Gastrocnemius medialis (tissue), 4 donors: ENCODE measurements around the gene LPAR1. TPM values are rescaled to one million over a fixed set of nuclear protein-coding genes. Genes with fewer than 3 reads are reported as not detected.

Experiments used
- ATAC-seq, 2 donors: fragments of 150-250 bp; one replicate each; pipeline ENCODE4 v1.9.1; 2016
- DNase-seq, 2 donors: peaks; one replicate each; pipeline ENCODE4 v3.0.0-alpha.2; 2019
- H3K27ac ChIP-seq, 4 donors: fragments of 200-600 bp; sonication (generic); 1 replicate in 1 of 4; 2 replicates in 3 of 4; pipeline ENCODE4 v1.5.1; 2016 to 2018; ENCODE audit warnings: mild to moderate bottlenecking in 2 of 4, moderate library complexity in 1 of 4
- H3K27me3 ChIP-seq, 3 donors: fragments of 200-600 bp; sonication (generic) in 2 of 3; 1 replicate in 1 of 3; 2 replicates in 2 of 3; pipeline versions ENCODE4 v1.5.1 to v1.6.0; 2016 to 2019; ENCODE audit warnings: mild to moderate bottlenecking in 1 of 3, moderate library complexity in 1 of 3
- H3K36me3 ChIP-seq, 2 donors: fragments of 200-600 bp; sonication (generic) in 1 of 2; one replicate each; pipeline ENCODE4 v1.5.1; 2017 to 2018
- H3K4me1 ChIP-seq, 2 donors: fragments of 200-600 bp; sonication (generic) in 1 of 2; one replicate each; pipeline ENCODE4 v1.5.1; 2016 to 2017; ENCODE audit warnings: mild to moderate bottlenecking in 2 of 2
- H3K4me3 ChIP-seq, 4 donors: fragments of 200-600 bp; sonication (generic) in 3 of 4; 1 replicate in 1 of 4; 2 replicates in 3 of 4; pipeline ENCODE4 v1.5.1; 2016 to 2019; ENCODE audit warnings: mild to moderate bottlenecking in 2 of 4
- H3K9me3 ChIP-seq, 3 donors: fragments of 200-600 bp; sonication (generic) in 2 of 3; 1 replicate in 1 of 3; 2 replicates in 2 of 3; pipeline ENCODE4 v1.5.1; 2016 to 2019
- CTCF ChIP-seq, 5 experiments: fragments of 450-650 bp in 3 of 5; fragments of 200-600 bp in 2 of 5; sonication (generic) in 2 of 5; IDR thresholded peaks in 4 of 5; conservative IDR thresholded peaks in 1 of 5; 1 replicate in 4 of 5; 2 replicates in 1 of 5; pipeline ENCODE4 v1.5.1; 2016 to 2019; ENCODE audit warnings: antibody characterized with exemption in 5 of 5, mild to moderate bottlenecking in 3 of 5, moderate library complexity in 3 of 5
- POLR2A ChIP-seq, 2 donors: fragments of 450-650 bp; IDR thresholded peaks; one replicate each; pipeline ENCODE4 v1.6.1; 2017; ENCODE audit warnings: antibody characterized with exemption in 2 of 2, mild to moderate bottlenecking in 2 of 2, moderate library complexity in 2 of 2
- in situ Hi-C, 4 donors: fragments of 200-750 bp; cut with MboI; loops; one replicate each; pipeline versions ENCODE4 v1.15.0 to v1.8.0; 2017; ENCODE audit warnings: low sequenced_read_pairs in 4 of 4
- intact Hi-C: fragments of 100-400 bp; cut with DNase I; formaldehyde crosslinking; loops from one replicate; pipeline ENCODE4 v1.15.1; 2023; ENCODE audit warnings: low total_unique reads
- total RNA-seq, 4 donors: library from RNA; depleted of rRNA; stranded (reverse); fragments of >200 nt; gene quantifications; one replicate each; pipeline versions ENCODE4 v1.1.0 to v1.2.3, GENCODE V29; 2016

Gene LPAR1
- total RNA-seq, 4 donors from 2014 or later, result 5.5 to 20.2 (median 13.2) TPM

GRCh38 chr9:110978516-110978915 lies 59.8 kb downstream of the LPAR1 start:
- no peak overlapping the region for H3K4me3 ChIP-seq
- no peak for TF ChIP-seq POLR2A (IDR thresholded peaks at IDR 0.05)
- TF ChIP-seq CTCF (IDR thresholded peaks at IDR 0.05 in 4 of 5, conservative IDR thresholded peaks at IDR 0.05 in 1 of 5), result no peak
- H3K9me3 ChIP-seq, result no peaks in the 10 kb centered on the region
- H3K27ac ChIP-seq, result no peak overlapping the region
- no peaks in the 10 kb centered on the region for H3K27me3 ChIP-seq
- ATAC-seq, result no peak
- intact Hi-C loops, result no loop called here
- no peaks in the 10 kb centered on the region for H3K36me3 ChIP-seq
- no peaks in the 10 kb centered on the region for H3K4me1 ChIP-seq
- in situ Hi-C loops, result no loop called here
- no peak for DNase-seq

GRCh38 chr9:110977259-110977709 lies 61.0 kb downstream of the LPAR1 start:
- Histone ChIP-seq H3K36me3 (no peaks in the 10 kb centered on the region), H3K9me3 (no peaks in the 10 kb centered on the region), H3K27me3 (no peaks in the 10 kb centered on the region), H3K27ac (no peak overlapping the region), H3K4me3 (no peak overlapping the region), H3K4me1 (no peaks in the 10 kb centered on the region)
- TF ChIP-seq POLR2A (IDR thresholded peaks at IDR 0.05) (no peak), CTCF (IDR thresholded peaks at IDR 0.05 in 4 of 5, conservative IDR thresholded peaks at IDR 0.05 in 1 of 5) (no peak)
- DNase-seq (peak in 1 of 2 donors; percentile 25), ATAC-seq (peak in 1 of 2 donors; percentile 65)
- intact Hi-C loops, result no loop called here
- in situ Hi-C loops, result no loop called here

- TF ChIP-seq POLR2A (IDR thresholded peaks at IDR 0.05) (no peak), CTCF (IDR thresholded peaks at IDR 0.05 in 4 of 5, conservative IDR thresholded peaks at IDR 0.05 in 1 of 5) (no peak)
- Histone ChIP-seq H3K27ac (no peak overlapping the region), H3K36me3 (no peaks in the 10 kb centered on the region), H3K27me3 (no peaks in the 10 kb centered on the region), H3K4me3 (no peak overlapping the region), H3K4me1 (no peaks in the 10 kb centered on the region), H3K9me3 (no peaks in the 10 kb centered on the region)
- in situ Hi-C loops (no loop called here), intact Hi-C loops (no loop called here)
- ATAC-seq (no peak), DNase-seq (no peak)
Observed at GRCh38 chr9:110975969-110976368, 62.3 kb downstream of the LPAR1 start.

GRCh38 chr9:110975278-110975677 lies 63.0 kb downstream of the LPAR1 start:
- no peaks in the 10 kb centered on the region for H3K27me3 ChIP-seq
- in situ Hi-C loops, result no loop called here
- no peaks in the 10 kb centered on the region for H3K9me3 ChIP-seq
- no peaks in the 10 kb centered on the region for H3K36me3 ChIP-seq
- H3K27ac ChIP-seq, result no peak overlapping the region
- ATAC-seq (no peak), DNase-seq (no peak)
- TF ChIP-seq POLR2A (IDR thresholded peaks at IDR 0.05) (no peak), CTCF (IDR thresholded peaks at IDR 0.05 in 4 of 5, conservative IDR thresholded peaks at IDR 0.05 in 1 of 5) (no peak)
- no peaks in the 10 kb centered on the region for H3K4me1 ChIP-seq
- intact Hi-C loops, result no loop called here
- H3K4me3 ChIP-seq, result no peak overlapping the region

- no peak overlapping the region for H3K4me3 ChIP-seq
- no peak overlapping the region for H3K27ac ChIP-seq
- H3K27me3 ChIP-seq, result no peaks in the 10 kb centered on the region
- ATAC-seq (no peak), DNase-seq (no peak)
- in situ Hi-C loops (no loop called here), intact Hi-C loops (no loop called here)
- TF ChIP-seq POLR2A (IDR thresholded peaks at IDR 0.05), result no peak
- TF ChIP-seq CTCF (IDR thresholded peaks at IDR 0.05 in 4 of 5, conservative IDR thresholded peaks at IDR 0.05 in 1 of 5), result no peak
- H3K9me3 ChIP-seq, result no peaks in the 10 kb centered on the region
- no peaks in the 10 kb centered on the region for H3K4me1 ChIP-seq
- H3K36me3 ChIP-seq, result no peaks in the 10 kb centered on the region
Observed at GRCh38 chr9:110971705-110972104, 66.6 kb downstream of the LPAR1 start.
